Transverse colon (tissue), 4 donors: ENCODE measurements around the gene PPP4R1. TPM values are rescaled to one million over a fixed set of nuclear protein-coding genes. Genes with fewer than 3 reads are reported as not detected.

ENCODE experiments used
- DNase-seq: peaks from one replicate; pipeline ENCODE4 v3.0.0-alpha.2; 2019
- H3K27ac ChIP-seq, 4 donors: fragments of 200-600 bp; sonication (generic); 2 replicates each; pipeline ENCODE4 v1.5.1; 2016 to 2018; ENCODE audit warnings: inconsistent platforms in 4 of 4
- H3K27me3 ChIP-seq: fragments of 200-600 bp; sonication (generic); 2 replicates; pipeline ENCODE4 v1.5.1; 2017; ENCODE audit warnings: inconsistent platforms
- H3K36me3 ChIP-seq, 4 donors: fragments of 200-600 bp; sonication (generic); 2 replicates each; pipeline ENCODE4 v1.5.1; 2017 to 2019; ENCODE audit warnings: inconsistent platforms in 4 of 4
- H3K4me1 ChIP-seq, 4 donors: fragments of 200-600 bp; sonication (generic); 2 replicates each; pipeline ENCODE4 v1.5.1; 2017 to 2020; ENCODE audit warnings: inconsistent platforms in 4 of 4
- H3K4me3 ChIP-seq, 4 donors: fragments of 200-600 bp; sonication (generic); 1 replicate in 1 of 4; 2 replicates in 3 of 4; pipeline versions ENCODE4 v1.5.1 to v1.6.1; 2017 to 2019; ENCODE audit warnings: inconsistent platforms in 4 of 4
- H3K9me3 ChIP-seq, 2 donors: fragments of 200-600 bp; sonication (generic); 2 replicates each; pipeline ENCODE4 v1.5.1; 2017 to 2019; ENCODE audit warnings: inconsistent platforms in 2 of 2
- EP300 ChIP-seq: sonication (generic); formaldehyde crosslinking; IDR thresholded peaks from one replicate; pipeline ENCODE4 v1.6.1; 2017; ENCODE audit warnings: antibody characterized with exemption, low read depth
- POLR2A ChIP-seq: fragments of 450-650 bp; IDR thresholded peaks from one replicate; pipeline ENCODE4 v1.6.1; 2016; ENCODE audit warnings: antibody characterized with exemption, mild to moderate bottlenecking, moderate library complexity
- POLR2AphosphoS5 ChIP-seq, 3 donors: sonication (generic); formaldehyde crosslinking; IDR thresholded peaks; one replicate each; pipeline ENCODE4 v1.6.1; 2016; ENCODE audit warnings: antibody characterized with exemption in 3 of 3
- WGBS, 2 donors: methylation state at CpG; one replicate each; pipeline ENCODE4 v1.1.5; 2018; ENCODE audit warnings: low coverage in 1 of 2; 5-methylcytosine and 5-hydroxymethylcytosine counted together
- in situ Hi-C, 4 donors: fragments of 200-750 bp; cut with MboI; loops; one replicate each; pipeline versions ENCODE4 v1.15.0 to v1.15.1; 2017; ENCODE audit warnings: low sequenced_read_pairs in 3 of 4, low pct_ligation_motif_present in 1 of 4, low pct_unique_long_range_greater_than_20kb in 1 of 4
- intact Hi-C: fragments of 100-400 bp; cut with DNase I; formaldehyde crosslinking; loops from one replicate; pipeline ENCODE4 v1.15.1; 2023; ENCODE audit warnings: low total_unique reads
- total RNA-seq, 4 donors: library from RNA; depleted of rRNA; stranded (reverse); fragments of >200 nt; gene quantifications; one replicate each; pipeline ENCODE4 v1.1.0, GENCODE V29; 2016
- TF ChIP-seq, protein P1 (sequence below), 5 experiments: fragments of 200-600 bp in 3 of 5; fragments of 450-650 bp in 2 of 5; sonication (generic) in 3 of 5; IDR thresholded peaks; 1 replicate in 2 of 5; 2 replicates in 3 of 5; pipeline ENCODE4 v1.5.1; 2016 to 2017; ENCODE audit warnings: antibody characterized with exemption in 5 of 5, inconsistent platforms in 3 of 5, mild to moderate bottlenecking in 2 of 5, moderate library complexity in 1 of 5

PPP4R1 gene
- total RNA-seq, 4 donors from 2014 or later: 46.0 to 163 (median 79.2) TPM

DNA sequence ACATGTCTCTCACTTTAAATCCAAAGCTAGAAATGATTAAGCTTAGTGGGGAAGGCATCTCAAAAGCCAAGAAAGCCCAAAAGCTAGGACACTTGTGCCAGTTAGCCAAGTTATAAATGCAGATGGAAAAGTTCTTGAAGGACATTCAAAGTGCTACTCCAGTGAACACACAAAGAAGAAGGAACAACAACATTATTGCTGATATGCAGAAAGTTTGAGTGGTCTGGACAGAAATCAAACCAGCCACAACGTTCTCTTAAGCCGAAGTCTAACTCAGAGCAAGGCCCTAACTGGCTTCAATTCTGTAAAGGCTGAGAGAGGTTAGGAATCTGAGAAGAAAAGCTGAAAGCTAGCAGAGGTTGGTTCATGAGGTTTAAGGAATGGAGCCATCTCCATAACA is 49.0 kb downstream of the PPP4R1 start:
- TF ChIP-seq EP300: no peak
- TF ChIP-seq POLR2A: no peak
- no peak for TF ChIP-seq POLR2AphosphoS5 (IDR thresholded peaks at IDR 0.05)
- TF ChIP-seq, protein P1, sequence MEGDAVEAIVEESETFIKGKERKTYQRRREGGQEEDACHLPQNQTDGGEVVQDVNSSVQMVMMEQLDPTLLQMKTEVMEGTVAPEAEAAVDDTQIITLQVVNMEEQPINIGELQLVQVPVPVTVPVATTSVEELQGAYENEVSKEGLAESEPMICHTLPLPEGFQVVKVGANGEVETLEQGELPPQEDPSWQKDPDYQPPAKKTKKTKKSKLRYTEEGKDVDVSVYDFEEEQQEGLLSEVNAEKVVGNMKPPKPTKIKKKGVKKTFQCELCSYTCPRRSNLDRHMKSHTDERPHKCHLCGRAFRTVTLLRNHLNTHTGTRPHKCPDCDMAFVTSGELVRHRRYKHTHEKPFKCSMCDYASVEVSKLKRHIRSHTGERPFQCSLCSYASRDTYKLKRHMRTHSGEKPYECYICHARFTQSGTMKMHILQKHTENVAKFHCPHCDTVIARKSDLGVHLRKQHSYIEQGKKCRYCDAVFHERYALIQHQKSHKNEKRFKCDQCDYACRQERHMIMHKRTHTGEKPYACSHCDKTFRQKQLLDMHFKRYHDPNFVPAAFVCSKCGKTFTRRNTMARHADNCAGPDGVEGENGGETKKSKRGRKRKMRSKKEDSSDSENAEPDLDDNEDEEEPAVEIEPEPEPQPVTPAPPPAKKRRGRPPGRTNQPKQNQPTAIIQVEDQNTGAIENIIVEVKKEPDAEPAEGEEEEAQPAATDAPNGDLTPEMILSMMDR (IDR thresholded peaks at IDR 0.05): no peak
- Histone ChIP-seq H3K4me1 (peaks cover 0 to 16% (median 4%) of the 10 kb centered on the region in 4 donors), H3K27me3 (no peaks in the 10 kb centered on the region), H3K36me3 (peaks cover 0 to 17% (median 5%) of the 10 kb centered on the region in 4 donors), H3K27ac (no peak overlapping the region), H3K4me3 (no peak overlapping the region), H3K9me3 (no peaks in the 10 kb centered on the region)
- WGBS, 2 donors: 40 to 76% methylated on average over 1 to 2 of the region's 2 CpGs
- no peak for DNase-seq
- intact Hi-C loops (no loop called here), in situ Hi-C loops (no loop called here)

DNA sequence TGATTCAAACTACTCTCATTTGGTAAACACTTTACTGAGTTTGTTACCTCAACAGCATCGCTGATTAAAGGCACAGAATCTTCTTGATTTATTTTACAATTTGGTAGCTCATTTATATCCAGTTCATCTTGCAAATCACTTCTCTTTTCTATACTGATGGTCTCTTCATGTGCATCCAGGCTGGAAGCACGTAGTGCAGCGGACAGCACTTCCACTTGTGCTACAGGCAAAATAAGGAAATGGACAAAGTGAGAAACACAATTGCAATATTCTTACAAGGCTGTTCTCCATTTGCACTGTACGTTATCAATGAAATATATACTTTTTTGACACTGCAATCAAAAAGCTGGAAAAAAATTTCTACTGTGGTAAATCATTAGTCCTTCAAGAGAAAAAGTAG is 51.0 kb downstream of the PPP4R1 start:
- DNase-seq: no peak
- in situ Hi-C loops: no loop called here
- TF ChIP-seq POLR2A (no peak), EP300 (no peak)
- H3K27ac ChIP-seq: no peak overlapping the region
- 89 to 90% methylated on average over 4 of the region's 4 CpGs for WGBS, 2 donors
- peaks cover 0 to 5% (median 0%) of the 10 kb centered on the region in 4 donors for H3K4me1 ChIP-seq
- no peak overlapping the region for H3K4me3 ChIP-seq
- intact Hi-C loops: no loop called here
- no peaks in the 10 kb centered on the region for H3K9me3 ChIP-seq
- peaks cover 0 to 21% (median 9%) of the 10 kb centered on the region in 4 donors for H3K36me3 ChIP-seq
- no peaks in the 10 kb centered on the region for H3K27me3 ChIP-seq

DNA sequence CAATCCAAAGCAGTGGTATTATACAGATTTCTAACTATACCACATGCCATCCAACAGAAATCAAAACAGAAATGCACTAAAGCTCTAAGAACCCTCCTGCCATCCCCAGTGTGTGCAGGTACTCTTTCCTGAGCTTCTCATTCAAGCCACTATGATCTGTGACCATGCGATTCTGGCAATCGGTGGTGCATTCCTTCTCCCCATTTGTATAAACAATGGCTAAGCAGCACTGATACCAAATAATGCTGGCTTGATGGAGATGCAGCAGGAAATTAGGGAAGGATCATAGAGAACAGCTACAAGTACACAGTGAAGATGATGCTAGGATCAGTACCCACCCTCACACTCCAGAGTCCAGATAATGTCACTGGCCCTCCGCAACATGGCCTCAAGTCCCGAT is 51.8 kb downstream of the PPP4R1 start:
- H3K36me3 ChIP-seq: peaks cover 0 to 28% (median 11%) of the 10 kb centered on the region in 4 donors
- intact Hi-C loops: no loop called here
- 87 to 100% methylated on average over 1 to 4 of the region's 4 CpGs for WGBS, 2 donors
- in situ Hi-C loops: no loop called here
- no peaks in the 10 kb centered on the region for H3K9me3 ChIP-seq
- DNase-seq: no peak
- H3K27me3 ChIP-seq: no peaks in the 10 kb centered on the region
- no peak overlapping the region for H3K27ac ChIP-seq
- H3K4me1 ChIP-seq: peaks cover 0 to 5% (median 0%) of the 10 kb centered on the region in 4 donors
- H3K4me3 ChIP-seq: no peak overlapping the region
- no peak for TF ChIP-seq POLR2A
- no peak for TF ChIP-seq POLR2AphosphoS5 (IDR thresholded peaks at IDR 0.05)
- no peak for TF ChIP-seq EP300
- TF ChIP-seq, protein P1 (IDR thresholded peaks at IDR 0.05): no peak

DNA sequence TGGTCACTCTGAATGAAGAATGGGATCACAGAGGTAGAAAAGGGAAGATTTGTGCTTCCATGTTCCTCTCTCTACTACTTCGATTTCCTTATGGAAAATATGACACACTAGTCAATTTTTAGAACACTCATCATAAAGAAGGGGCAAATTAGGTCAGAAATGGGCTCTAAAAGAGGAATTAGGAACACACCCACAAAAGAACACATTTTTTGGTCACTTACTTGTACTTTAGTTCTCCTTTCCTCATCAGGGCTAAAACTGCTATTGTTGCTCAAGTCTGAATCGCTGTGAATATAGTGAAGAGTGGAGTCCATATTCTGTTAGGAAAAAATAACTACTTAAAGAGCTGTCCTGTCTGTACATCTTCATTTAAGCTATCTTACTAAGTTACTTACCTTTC is 52.6 kb downstream of the PPP4R1 start:
- in situ Hi-C loops (no loop called here), intact Hi-C loops (no loop called here)
- 88 to 100% methylated on average over 2 of the region's 2 CpGs for WGBS, 2 donors

More for the DNA sequence above, 52.6 kb downstream of the PPP4R1 start:
- TF ChIP-seq, protein P1 (IDR thresholded peaks at IDR 0.05): no peak
- TF ChIP-seq POLR2AphosphoS5 (IDR thresholded peaks at IDR 0.05) (no peak), POLR2A (no peak), EP300 (no peak)
- H3K36me3 ChIP-seq: peaks cover 0 to 36% (median 15%) of the 10 kb centered on the region in 4 donors
- peaks cover 0 to 5% (median 0%) of the 10 kb centered on the region in 4 donors for H3K4me1 ChIP-seq
- no peak overlapping the region for H3K27ac ChIP-seq
- no peak overlapping the region for H3K4me3 ChIP-seq
- no peaks in the 10 kb centered on the region for H3K9me3 ChIP-seq
- no peak for DNase-seq
- H3K27me3 ChIP-seq: no peaks in the 10 kb centered on the region
